ENCODE data around the gene CLDN5. TPM values are rescaled to one million over a fixed set of nuclear protein-coding genes. Genes with fewer than 3 reads are reported as not detected.

The CLDN5 gene
- total RNA-seq: 1,303 and 1,795 TPM in 2 replicates

DNA sequence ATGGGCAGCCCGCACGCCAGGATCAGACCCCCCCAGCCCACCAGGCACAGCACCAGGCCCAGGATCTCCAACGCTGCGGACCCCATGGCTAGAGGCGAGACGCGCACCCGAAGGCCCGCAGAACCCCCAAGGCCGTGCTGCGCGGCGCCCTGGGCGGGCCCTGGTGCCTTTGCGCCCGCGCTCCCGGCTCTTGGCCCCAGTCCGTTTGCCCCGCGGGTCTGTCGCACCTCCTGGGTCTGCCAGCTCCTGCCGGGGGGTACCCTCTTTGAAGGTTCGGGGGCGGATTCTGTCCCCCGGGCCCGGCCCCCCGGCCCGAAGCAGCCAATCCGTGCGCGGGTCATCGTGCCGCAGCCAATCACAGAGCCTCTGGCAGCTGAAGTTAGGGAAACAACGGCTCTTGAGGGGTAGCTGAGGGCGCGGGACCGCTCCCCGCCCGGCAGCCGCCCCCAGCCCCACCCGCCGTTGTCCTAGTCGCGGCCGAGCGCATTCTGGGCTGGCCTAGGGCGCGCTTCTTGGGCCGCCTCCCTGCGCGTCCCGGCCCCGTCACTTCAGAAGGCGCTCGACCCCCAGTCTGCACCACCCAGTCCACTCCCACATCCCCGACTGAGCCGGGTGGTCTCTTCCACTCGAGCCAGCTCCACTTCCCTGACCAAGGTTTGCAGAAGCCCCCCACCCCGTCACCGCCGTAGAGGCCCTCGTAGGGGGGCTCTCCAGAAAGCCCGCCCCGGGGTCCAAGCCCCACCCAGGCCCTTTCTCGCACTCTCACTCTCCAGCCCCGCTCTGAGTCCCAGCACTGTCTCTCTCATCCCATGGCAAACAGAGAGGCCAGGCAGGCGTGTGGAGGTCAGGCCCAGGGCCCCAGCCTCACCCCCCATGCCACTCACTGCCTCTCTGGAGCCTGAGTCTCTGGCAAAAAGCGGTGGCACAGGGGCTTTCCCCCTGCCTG is at the start of gene CLDN5:
Gene CLDN5, minus strand, starts transcription at position 241 of the 946 bp plus-strand sequence. Its CDS starts 155 bp downstream, at position 86.
- no peak for DNase-seq (ENCODE audit: extremely low read depth, low read depth, low spot score)

GRCh38 chr22:19571995-19572394 is 47.8 kb upstream of the CLDN5 start:
- DNase-seq (ENCODE audit: extremely low read depth, low read depth, low spot score): no peak

GRCh38 chr22:19571207-19571795 is 47.1 kb upstream of the CLDN5 start:
- DNase-seq (ENCODE audit: extremely low read depth, low read depth, low spot score): no peak

GRCh38 chr22:19569976-19570375 is 45.8 kb upstream of the CLDN5 start:
- DNase-seq (ENCODE audit: extremely low read depth, low read depth, low spot score): no peak

DNA sequence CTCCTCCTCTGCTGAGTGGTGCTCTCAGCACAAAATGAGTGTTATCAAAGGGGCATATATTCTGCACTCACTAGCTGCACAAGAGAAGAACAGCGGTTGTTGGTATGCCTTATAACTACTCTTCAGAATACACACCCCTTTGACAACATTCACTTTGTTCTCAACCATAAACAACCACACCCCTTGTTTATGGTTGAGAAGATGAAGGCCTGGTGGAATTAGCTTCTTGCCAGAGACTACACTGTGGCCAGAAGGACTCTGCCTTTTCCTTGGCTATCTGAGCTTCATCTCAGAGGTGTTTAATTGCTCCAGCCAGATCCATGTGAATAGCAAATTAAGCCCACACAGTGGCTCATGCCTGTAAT is 45.0 kb upstream of the CLDN5 start:
- DNase-seq (ENCODE audit: extremely low read depth, low read depth, low spot score): no peak

DNA sequence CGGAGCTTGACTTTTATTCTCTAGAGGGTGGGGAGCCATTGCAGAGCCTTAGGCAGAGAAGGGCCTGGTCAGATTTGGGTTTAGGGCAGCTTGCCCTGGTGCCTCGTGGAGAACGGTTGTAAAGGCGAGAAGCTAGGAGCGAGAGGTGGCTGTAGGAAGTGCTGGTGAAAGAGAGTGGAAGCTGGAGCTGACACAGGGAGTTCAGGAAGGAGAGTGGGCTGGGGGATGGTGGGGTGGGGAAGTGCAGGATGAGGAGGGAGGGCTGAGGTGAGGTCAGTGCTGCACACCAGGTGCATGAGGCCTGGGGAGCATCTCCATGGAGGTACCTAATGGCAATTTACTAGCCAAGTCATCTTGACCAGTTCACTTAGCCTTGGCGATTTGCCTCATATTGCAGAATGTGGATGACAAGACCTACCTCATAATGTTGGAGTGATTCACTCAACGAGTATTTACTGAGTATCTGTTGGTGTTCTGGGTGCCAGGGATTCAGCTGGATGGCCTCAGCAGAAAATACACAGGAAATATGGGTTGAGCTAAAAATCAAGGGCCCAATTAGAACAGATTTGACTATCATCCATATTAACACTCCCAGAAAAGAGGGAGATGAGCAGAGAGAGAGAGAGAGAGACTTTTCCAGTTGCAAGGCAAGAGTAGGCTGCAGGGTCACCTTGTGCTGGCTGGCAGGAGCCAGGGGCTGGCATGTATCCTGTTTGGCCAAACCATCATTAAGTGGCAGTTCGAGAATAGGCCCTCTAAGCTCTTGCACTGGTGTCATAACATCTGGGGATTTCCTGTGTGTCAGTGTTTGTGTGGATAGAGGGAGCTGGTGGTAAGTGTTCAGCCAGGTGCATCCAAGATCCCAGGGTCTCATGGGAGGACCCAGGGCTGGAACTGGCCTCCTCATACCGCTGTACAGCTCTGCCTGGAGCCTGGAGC is 44.4 kb upstream of the CLDN5 start:
- no peak for DNase-seq (ENCODE audit: extremely low read depth, low read depth, low spot score)

DNA sequence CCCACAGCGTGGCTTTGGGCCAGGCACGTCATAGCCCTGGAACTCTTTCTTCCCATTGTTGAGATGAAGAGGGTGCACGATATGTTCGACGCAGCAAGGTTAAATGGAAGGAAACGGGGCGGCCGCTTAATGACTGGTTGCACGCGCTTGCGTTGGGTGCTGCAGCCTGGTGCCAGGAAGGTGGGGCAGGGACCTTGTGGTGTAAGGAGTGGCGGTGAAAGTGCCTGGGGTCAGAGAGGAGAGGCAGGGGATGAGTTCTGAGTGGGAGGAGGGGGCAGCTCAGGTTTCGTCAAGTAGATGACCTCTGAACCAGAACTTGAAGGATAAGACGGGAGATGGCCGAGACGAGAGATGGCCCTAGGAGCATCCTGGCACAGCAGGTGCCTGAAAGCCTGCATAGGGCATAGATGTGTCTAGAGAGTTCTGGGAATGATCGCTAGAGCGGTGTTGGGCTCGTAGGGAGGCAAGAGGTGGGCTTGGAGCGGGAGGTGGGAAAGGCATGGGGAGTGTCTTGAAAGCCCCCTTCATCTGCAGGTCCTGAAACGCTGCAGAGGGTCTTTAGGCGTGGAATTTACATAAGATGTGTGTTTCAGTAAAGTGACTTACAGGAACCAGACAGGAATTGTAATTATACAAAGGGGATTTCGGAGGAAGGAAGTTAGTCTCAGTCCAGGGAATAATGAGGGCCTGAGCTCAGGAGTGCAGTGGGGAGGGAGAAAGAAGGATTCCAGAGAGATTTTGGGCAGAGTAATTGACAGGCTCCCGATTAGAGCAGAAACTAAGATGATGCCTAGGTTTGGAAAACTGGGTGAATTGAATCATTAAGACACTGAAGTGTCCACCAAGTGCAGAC is 43.2 kb upstream of the CLDN5 start:
- DNase-seq (ENCODE audit: extremely low read depth, low read depth, low spot score): no peak

DNA sequence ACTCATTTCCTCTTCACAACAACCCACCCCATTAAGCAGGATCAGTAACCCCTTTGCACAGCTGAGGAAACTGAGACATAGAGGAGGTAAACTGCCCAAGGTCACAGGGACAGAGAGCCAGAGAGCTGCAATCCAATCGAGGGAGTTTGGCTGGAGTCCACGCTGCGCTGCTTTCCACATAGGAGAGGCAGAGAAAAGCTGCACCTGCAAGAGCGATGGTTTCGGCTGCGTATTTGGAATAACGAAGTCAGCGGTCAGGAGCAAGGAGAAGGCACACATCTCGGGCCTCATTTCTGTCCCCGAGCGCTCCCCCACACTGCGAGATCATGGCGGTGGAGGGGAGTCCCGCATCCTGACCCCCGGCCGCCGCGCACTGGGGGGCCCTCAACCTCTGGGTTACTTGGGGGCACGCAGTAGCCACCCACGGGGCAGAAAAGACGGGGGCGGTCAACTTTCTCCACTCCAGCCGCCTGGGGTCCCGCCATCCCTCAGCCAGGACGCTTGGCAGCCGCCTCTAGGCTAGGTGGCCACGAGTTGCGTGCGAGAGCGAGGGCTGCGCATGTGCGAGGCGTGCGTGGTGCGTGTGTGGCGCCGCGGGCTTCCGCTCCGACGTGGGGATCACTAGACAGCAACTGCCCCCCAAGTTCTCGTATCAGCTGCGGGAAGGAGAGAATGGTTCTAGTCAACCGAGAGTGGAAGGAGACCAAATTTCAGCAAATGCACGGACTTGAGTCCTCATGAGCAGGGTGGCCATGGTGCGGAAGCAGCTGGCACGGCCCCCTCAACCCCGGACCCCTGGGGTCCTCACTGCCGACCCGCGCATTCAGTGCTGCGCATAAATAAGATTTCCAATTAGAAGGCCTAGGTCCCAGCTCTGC is 42.3 kb upstream of the CLDN5 start:
- no peak for DNase-seq (ENCODE audit: extremely low read depth, low read depth, low spot score)

- DNase-seq (ENCODE audit: extremely low read depth, low read depth, low spot score): peak; percentile 91
Measured at GRCh38 chr22:19565382-19566278, 41.4 kb upstream of the CLDN5 start.

- DNase-seq (ENCODE audit: extremely low read depth, low read depth, low spot score): no peak
Measured at GRCh38 chr22:19559956-19560355, 35.7 kb upstream of the CLDN5 start.

- DNase-seq (ENCODE audit: extremely low read depth, low read depth, low spot score): no peak
Measured at GRCh38 chr22:19559324-19559811, 35.2 kb upstream of the CLDN5 start.

DNA sequence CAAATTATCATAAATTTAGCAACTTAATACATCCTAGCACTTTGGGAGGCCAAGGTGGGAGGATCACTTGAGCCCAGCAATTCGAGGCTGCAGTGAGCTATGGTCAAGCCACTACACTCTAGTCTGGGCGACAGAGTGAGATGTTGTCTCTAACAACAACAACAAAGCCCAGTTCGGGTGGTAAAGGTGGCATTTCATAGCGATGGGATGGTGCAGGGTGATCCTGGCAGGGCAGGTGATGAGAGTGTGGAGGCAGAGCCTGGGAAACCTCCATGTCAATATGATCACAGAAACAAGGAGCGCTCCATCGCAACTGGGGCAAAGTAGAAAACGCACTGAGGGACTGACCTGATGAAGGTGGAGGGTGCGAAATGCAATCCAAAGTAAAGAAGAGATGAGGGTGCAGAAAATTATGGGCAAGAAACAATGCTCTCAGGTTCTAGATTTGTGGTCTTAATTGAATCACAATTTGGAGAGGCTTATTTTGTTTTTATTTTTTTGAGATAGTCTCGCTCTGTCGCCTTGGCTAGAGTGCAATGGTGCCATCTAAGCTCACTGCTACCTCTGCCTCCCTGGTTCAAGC is 32.8 kb upstream of the CLDN5 start:
- no peak for DNase-seq (ENCODE audit: extremely low read depth, low read depth, low spot score)

DNA sequence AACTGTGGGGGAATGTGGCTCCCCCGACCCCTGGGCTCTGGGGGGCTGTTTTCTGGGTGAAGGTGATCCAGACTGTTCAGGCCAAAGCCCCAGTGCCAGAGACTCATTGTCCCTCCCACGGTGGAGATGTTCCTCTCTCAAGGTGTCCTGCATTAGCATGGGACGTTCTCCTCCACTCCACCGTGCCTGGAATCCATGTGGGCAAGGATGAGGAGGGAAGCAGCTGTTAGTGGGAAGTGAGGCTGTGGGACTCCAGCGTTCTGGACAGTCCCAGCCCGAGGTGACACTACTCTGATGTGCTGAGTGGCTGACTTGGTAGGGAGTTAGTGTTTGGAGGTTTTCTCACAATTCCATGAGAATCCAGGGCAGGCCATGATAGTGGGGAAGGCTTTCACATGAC is 31.4 kb upstream of the CLDN5 start:
- DNase-seq (ENCODE audit: extremely low read depth, low read depth, low spot score): no peak

DNA sequence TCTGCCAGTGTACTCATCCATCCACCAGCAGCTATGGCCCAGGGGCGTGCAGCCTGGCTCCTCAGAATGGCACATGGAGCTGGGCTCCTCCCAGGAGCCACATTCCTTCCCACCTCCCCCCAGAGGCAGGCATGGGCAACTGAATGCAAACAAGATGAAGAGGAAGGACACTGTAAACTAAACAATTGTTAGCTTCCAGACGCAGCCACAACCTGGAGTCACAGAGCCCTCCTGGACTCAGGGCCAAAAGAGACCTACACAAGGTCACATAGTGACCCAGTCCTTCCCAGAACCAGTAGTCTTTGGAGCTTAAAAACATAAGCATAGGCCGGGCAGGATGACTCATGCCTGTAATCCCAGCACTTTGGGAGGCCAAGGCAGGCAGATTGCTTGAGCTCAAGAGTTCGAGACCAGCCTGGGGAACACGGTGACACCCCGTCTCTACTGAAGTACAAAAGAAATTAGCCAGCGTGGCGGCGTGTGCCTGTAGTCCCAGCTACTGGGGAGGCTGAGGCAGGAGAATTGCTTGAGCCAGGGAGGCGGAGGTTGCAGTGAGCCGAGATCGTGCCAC is 30.7 kb upstream of the CLDN5 start:
- no peak for DNase-seq (ENCODE audit: extremely low read depth, low read depth, low spot score)

DNA sequence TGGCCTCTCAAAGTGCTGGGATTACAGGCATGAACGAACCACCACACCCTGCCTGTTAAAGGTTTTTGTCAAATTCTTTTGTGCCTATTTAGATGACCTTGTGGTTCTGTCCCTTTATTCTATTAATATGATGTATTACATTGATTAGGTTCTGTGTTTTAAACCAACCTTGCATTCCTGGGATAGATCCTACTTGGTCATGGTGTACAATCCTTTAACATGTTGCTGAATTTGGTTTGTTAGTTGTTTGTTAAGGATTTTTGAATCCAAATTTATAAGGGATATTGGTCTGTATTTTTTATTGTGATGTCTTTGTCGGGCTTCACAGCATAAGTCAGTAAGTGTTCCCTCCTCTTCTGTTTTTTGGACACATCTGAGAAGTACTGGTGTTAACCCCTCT is 29.0 kb upstream of the CLDN5 start:
- no peak for DNase-seq (ENCODE audit: extremely low read depth, low read depth, low spot score)

DNA sequence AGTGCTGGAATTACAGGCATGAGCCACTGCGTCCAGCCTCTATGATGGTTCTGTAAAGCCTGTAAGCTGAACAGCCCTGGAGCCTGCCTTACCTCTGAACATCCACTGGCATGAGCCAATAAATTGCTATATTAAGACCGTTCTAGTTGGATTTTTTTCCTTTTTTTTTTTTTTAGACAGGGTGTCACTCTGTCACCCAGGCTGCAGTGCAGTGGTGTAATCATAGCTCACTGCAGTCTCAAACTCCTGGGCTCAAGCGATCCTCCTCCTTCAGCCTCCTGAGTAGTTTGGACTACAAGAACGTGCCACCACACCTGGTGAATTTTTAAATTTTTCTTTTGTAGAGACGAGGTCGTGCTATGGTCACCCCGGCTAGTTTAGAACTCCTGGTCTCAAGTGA is 26.2 kb upstream of the CLDN5 start:
- DNase-seq (ENCODE audit: extremely low read depth, low read depth, low spot score): no peak

DNA sequence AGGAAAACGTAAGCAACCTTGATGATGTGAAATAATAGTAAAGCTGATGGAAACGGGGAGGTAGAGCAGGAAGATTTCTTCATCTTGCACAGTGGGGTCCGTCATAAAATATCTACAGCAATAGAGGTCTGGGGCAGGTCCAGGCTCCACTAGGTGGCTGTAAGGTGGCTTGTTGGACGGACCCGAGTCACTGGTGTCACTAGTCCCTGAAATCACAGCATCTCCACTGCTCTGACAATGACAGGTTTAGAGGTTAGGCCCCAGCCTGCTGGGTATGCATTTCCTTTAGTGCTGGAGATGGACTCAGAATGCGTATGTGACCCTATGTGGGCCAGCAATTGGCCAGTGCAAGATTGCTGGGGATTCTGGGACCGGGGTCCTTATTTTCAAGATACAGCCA is 25.2 kb upstream of the CLDN5 start:
- DNase-seq (ENCODE audit: extremely low read depth, low read depth, low spot score): no peak

Measured in glomerular endothelial cell (primary cell).